ENCODE results near the gene ARHGAP18. TPM values are rescaled to one million over a fixed set of nuclear protein-coding genes. Genes with fewer than 3 reads are reported as not detected.

Gene ARHGAP18
- total RNA-seq, 1 experiment from 2014 or later: 47.5 TPM

Other genes with a start within 250 kb of the ARHGAP18 start
- 2.5 and 4.2 TPM in 2 replicates for gene TMEM244, start 151.1 kb upstream of the ARHGAP18 start, total RNA-seq (2014; rRNA removed; shearing (Covaris generic))

All from RPMI7951 (cell line).